H1 (cell line): ENCODE data around the gene CPM. TPM values are rescaled to one million over a fixed set of nuclear protein-coding genes. Genes with fewer than 3 reads are reported as not detected.
A peak's percentile ranks its signal among the peaks of the same experiment; 100 is the strongest.

ENCODE experiments used
- CBX5 ChIP-seq: fragments of 300-800, 300-1000 bp; sonication (generic); IDR thresholded peaks from 2 replicates; pipeline ENCODE4 v1.7.1; 2016; ENCODE audit warnings: antibody characterized with exemption, low read length, low read depth
- RAD21 ChIP-seq, 2 experiments: IDR thresholded peaks in 1 of 2; conservative IDR thresholded peaks in 1 of 2; 2 replicates each; pipeline ENCODE4 v1.6.1; 2011; ENCODE audit warnings: low read depth in 2 of 2, low read length in 2 of 2, improper control_type of control experiment in 1 of 2, inconsistent platforms in 1 of 2, mild to moderate bottlenecking in 1 of 2, moderate library complexity in 1 of 2
- RXRA ChIP-seq: IDR thresholded peaks from 2 replicates; pipeline ENCODE4 v1.6.1; 2011; ENCODE audit warnings: low read depth, mild to moderate bottlenecking, low read length, moderate library complexity; ENCODE audit not compliant: insufficient read depth
- SAP30 ChIP-seq: fragments of 300-600 bp; sonication (generic); IDR thresholded peaks from 2 replicates; pipeline ENCODE4 v1.7.1; 2012; ENCODE audit warnings: low read length, moderate library complexity, mild to moderate bottlenecking, inconsistent platforms; ENCODE audit not compliant: insufficient read depth, insufficient replicate concordance
- SIN3A ChIP-seq, 2 experiments: IDR thresholded peaks in 1 of 2; conservative IDR thresholded peaks in 1 of 2; 2 replicates each; pipeline ENCODE4 v1.6.1; 2011 to 2012; ENCODE audit warnings: low read length in 2 of 2, improper control_type of control experiment in 1 of 2, low read depth in 1 of 2, mild to moderate bottlenecking in 1 of 2
- SP4 ChIP-seq: IDR thresholded peaks from 2 replicates; pipeline ENCODE4 v1.6.1; 2012; ENCODE audit warnings: low read length, inconsistent platforms
- ZNF274 ChIP-seq: IDR thresholded peaks from 2 replicates; pipeline ENCODE4 v1.7.0; 2012; ENCODE audit warnings: low read length, borderline replicate concordance; ENCODE audit errors: extremely low read depth
- polyA plus RNA-seq, 7 experiments: library from polyadenylated mRNA; depleted of rRNA in 3 of 7; stranded (reverse) in 5 of 7; unstranded in 2 of 7; fragments of >200 nt in 5 of 7; fragments of 200-250 nt in 2 of 7; gene quantifications; 1 replicate in 5 of 7; 2 replicates in 1 of 7; 4 replicates in 1 of 7; pipeline versions ENCODE4 v1.2.1 to v1.2.3, GENCODE V29; 2011 to 2013; ENCODE audit warnings: missing spikeins in 2 of 7, mixed read lengths in 2 of 7
- total RNA-seq: library from RNA; stranded (reverse); fragmentation: NEBNext Ultra II Directional; extraction: Animal tissue kit (Norgen Biotek cat#: 25700); gene quantifications from 2 replicates; pipeline ENCODE4 v1.2.1, GENCODE V29; 2021
- TF ChIP-seq, protein P1 (sequence below): IDR thresholded peaks from 2 replicates; pipeline ENCODE4 v1.6.1; 2012; ENCODE audit warnings: inconsistent platforms

Gene CPM
- total and polyA plus RNA-seq, 2 of the 8 experiments (the other 6 are each of a cell fraction or from before 2014, with no cell fraction given): 0.33 to 3.1 TPM

DNA sequence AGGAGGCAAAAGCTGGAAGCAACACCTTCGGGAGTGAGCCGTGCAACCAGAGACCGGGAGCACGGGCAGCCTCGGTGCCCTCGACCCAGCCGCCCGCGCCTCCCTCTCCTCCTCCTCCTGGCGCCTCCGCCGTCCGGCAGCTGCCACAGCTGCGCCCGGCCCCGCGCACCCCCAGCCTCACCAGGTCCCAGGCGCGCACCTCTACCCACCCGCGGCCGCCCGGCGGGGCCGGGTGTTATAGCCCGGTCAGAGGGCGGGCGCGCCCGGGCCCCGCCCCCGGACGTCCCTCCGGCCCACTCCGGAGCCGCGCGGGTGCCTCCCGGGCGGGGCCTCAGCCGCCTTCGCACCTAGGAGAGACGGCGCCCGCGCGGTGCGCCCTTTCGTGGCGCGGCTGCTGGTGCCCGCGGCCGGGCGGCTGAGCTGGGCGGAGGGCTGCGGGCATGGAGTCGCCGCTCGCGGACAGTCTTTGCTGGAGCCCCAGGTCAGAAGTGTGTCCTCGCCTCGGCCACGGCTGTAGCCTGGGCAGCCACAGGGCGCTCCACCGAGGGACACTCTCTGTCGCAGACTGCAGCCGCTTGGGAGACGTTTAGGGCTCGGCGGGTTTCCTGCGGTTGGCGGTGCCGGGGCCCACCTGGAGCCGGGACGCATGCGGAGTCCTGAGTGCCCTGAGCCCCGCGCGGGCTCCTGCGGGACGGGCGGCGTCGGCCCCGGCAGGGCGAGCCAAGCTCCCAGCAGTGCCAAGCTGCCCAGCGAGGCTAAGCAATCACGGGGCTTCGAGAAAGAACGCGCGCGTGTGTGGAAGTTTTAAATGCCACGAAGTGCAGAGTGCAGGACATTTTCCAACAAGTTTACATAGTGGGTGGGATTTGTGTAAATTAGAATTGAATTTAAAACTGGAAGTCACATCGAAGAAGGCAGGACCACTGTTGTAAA, at the start of gene CPM (continued):
- TF ChIP-seq RAD21 (IDR thresholded peaks at IDR 0.05 in 1 of 2, conservative IDR thresholded peaks at IDR 0.05 in 1 of 2; ENCODE audit: low read depth in 2 of 2, low read length in 2 of 2): no peak
- TF ChIP-seq RXRA: no peak
- no peak for TF ChIP-seq SIN3A (conservative IDR thresholded peaks at IDR 0.05 in 1 of 2, IDR thresholded peaks at IDR 0.05 in 1 of 2; ENCODE audit: low read depth in 1 of 2, low read length in 2 of 2)
- no peak for TF ChIP-seq ZNF274
- TF ChIP-seq, protein P1, sequence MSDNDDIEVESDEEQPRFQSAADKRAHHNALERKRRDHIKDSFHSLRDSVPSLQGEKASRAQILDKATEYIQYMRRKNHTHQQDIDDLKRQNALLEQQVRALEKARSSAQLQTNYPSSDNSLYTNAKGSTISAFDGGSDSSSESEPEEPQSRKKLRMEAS: peak; percentile 69
- no peak for TF ChIP-seq CBX5
- no peak for TF ChIP-seq SP4
- no peak for TF ChIP-seq SAP30
